ENCODE data around the gene KCNK4.
"Not testable (repeated sequence)": the region's sequence is repeated elsewhere in the genome, so short reads cannot be mapped to it uniquely, and the experiment has no call there.

The KCNK4 gene

DNA sequence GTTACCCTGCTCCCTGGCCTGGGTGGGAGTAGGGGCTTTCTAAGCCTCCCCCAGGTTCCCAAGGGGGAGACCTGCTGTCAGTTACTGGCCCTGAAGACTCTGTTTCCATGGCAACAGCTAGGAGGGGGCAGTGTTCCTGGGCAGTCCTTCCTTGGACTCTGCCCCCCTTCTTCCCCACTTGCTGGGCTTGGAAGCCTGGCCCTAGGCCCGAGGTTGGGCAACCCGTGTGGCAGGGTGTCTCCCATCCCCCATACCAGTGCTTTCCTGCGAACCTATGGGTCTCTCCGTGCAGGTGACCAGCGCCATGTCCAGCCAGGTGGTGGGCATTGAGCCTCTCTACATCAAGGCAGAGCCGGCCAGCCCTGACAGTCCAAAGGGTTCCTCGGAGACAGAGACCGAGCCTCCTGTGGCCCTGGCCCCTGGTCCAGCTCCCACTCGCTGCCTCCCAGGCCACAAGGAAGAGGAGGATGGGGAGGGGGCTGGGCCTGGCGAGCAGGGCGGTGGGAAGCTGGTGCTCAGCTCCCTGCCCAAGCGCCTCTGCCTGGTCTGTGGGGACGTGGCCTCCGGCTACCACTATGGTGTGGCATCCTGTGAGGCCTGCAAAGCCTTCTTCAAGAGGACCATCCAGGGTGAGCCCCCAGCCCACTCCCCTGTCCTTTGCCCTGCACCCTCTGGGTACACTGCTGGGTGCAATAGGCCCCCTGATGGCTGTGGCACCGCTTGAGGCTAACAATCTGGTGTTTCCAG, 15.9 kb downstream of the KCNK4 start:
- DNase-seq (ENCODE audit: low read depth in 2 of 2), result no peak

DNA sequence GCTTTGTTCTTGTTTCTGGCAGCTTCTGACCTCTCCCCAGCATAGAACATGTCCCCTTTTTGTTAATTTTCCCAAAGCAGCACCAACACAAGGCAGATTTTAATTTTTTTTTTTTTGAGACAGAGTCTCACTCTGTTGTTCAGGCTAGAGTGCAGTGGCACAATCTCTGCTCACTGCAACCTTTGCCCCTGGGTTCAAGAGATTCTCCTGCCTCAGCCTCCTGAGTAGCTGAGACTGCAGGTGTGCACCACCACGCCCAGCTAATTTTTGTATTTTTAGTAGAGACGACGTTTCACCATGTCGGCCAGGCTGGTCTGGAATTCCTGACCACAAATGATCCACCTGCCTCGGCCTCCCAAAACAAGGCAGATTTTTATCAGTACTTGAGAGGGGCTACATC, 16.7 kb downstream of the KCNK4 start:
- not testable (repeated sequence) for DNase-seq (ENCODE audit: low read depth in 2 of 2)

DNA sequence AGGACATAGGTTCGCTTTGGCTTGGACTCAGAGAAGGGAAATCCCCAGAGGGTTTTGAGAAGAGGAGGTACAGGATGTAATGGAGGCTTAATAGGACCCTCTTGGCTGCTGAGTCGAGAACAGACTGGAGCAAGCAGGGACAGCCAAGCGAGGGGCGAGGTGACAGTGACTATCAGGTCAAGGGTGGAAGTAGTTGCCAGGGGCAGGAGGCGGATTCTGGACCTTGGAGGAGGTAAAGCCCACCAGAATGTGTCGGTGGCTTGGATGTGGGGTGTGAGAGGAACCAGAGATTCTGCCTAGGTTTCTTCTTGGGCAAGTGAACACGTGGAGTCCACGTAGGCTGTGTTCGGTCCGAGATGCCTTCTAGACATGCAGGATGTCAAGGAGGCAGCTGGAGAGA, 21.8 kb downstream of the KCNK4 start:
- no peak for DNase-seq (ENCODE audit: low read depth in 2 of 2)

DNA sequence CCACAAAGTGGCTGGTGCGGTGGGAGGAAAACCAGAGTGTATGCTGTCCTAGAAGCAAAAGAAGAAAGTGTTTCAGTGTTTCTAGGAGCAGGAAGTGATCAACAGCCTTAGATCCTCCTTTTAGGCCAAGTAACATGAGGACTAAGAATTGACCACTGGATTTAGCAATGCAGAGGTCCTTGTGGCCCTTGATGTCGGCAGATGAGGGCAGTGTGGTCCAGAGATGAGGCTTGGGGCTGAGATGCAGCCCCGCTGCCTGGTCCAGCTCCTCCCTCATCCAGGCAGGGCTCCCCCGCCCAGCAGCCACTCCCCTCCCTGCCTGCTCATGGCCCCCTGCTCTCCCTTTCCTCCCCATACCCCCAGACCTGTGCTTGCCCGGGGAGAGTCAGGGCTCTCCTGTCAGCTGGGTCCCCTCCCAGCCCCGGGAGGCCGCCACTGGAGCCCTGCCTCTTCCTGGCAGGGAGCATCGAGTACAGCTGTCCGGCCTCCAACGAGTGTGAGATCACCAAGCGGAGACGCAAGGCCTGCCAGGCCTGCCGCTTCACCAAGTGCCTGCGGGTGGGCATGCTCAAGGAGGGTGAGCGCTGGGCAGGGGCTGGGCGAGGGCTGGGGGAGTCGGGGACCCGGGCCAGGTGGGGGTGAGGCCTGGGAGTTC, 22.5 kb downstream of the KCNK4 start:
- no peak for DNase-seq (ENCODE audit: low read depth in 2 of 2)

DNA sequence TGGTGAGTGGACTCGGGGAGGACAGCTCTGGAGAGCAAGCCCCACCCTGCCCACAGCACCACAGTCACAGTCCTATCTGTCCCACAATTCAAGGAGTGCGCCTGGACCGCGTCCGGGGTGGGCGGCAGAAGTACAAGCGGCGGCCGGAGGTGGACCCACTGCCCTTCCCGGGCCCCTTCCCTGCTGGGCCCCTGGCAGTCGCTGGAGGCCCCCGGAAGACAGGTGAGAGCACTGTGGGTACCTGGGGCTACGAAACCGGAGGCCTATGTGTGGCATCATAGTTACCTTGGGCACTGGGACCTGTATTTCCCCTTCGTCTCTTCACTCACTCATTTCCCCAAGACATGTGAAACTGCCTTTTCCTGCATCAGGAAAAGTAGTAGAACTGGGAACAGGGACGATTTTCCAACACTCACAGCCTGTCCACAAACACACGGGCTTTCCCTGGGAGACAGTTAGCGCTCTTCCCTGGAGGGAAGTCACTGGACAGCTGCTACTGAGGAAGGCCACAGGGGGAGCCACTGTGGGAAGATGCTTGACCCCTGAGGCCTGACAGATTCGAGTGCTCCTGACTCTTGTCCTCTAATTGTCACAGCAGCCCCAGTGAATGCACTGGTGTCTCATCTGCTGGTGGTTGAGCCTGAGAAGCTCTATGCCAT, 23.2 kb downstream of the KCNK4 start:
- DNase-seq (ENCODE audit: low read depth in 2 of 2), result no peak

DNA sequence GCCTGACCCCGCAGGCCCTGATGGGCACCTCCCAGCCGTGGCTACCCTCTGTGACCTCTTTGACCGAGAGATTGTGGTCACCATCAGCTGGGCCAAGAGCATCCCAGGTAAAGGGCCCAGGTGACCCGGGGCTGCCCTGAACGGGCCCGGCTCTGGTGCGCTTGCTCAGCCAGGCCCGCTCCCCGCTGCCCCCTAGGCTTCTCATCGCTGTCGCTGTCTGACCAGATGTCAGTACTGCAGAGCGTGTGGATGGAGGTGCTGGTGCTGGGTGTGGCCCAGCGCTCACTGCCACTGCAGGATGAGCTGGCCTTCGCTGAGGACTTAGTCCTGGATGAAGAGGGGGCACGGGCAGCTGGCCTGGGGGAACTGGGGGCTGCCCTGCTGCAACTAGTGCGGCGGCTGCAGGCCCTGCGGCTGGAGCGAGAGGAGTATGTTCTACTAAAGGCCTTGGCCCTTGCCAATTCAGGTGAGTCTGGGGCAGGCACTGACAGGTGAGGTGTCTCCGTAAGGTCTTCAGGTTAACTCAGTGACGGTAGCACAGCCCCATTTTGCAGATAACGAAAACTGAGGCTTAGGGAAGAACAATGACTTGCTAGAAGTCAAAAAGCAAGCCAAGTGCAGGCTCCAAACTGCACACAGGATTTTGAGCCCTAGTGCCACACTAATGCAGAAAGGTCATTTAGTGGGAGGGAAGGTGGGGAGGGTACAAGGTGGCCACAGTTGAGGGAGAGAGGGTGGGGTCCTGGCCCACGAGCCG, 23.9 kb downstream of the KCNK4 start:
- DNase-seq (ENCODE audit: low read depth in 2 of 2), result no peak

DNA sequence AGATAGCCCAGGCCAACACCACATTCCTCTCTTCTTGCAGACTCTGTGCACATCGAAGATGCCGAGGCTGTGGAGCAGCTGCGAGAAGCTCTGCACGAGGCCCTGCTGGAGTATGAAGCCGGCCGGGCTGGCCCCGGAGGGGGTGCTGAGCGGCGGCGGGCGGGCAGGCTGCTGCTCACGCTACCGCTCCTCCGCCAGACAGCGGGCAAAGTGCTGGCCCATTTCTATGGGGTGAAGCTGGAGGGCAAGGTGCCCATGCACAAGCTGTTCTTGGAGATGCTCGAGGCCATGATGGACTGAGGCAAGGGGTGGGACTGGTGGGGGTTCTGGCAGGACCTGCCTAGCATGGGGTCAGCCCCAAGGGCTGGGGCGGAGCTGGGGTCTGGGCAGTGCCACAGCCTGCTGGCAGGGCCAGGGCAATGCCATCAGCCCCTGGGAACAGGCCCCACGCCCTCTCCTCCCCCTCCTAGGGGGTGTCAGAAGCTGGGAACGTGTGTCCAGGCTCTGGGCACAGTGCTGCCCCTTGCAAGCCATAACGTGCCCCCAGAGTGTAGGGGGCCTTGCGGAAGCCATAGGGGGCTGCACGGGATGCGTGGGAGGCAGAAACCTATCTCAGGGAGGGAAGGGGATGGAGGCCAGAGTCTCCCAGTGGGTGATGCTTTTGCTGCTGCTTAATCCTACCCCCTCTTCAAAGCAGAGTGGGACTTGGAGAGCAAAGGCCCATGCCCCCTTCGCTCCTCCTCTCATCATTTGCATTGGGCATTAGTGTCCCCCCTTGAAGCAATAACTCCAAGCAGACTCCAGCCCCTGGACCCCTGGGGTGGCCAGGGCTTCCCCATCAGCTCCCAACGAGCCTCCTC, 24.8 kb downstream of the KCNK4 start:
- DNase-seq (ENCODE audit: low read depth in 2 of 2), result not testable (repeated sequence)

DNA sequence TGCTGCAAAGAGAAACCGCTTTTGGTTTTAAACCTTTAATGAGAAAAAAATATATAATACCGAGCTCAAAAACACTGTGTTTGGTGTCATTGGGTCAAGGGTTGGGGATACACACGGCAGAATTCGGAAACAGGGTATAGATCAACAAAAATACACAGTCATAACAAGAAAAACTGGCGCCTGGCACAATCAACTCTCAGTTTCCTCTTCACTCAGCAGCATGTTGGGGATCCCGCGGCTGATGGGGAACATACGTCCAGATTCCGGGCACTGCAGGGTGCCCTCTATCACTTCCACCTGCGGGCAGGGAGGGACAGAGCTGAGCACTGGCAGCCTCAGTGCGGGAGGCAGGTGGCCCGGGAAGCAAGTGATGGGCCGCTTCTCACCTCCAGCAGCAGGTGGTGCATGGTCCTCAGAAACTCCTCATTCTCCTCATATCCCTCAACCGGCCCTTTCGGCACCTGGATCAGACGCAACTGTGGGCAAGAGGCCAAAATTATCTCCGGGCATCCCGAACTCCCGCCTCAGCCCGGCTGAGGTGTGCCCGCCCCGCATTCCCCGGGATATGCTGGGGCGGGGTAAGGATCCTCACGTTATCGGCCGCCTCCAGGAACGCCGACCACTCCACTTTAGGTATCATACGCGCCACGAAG, 25.7 kb downstream of the KCNK4 start:
- DNase-seq (ENCODE audit: low read depth in 2 of 2), result no peak

DNA sequence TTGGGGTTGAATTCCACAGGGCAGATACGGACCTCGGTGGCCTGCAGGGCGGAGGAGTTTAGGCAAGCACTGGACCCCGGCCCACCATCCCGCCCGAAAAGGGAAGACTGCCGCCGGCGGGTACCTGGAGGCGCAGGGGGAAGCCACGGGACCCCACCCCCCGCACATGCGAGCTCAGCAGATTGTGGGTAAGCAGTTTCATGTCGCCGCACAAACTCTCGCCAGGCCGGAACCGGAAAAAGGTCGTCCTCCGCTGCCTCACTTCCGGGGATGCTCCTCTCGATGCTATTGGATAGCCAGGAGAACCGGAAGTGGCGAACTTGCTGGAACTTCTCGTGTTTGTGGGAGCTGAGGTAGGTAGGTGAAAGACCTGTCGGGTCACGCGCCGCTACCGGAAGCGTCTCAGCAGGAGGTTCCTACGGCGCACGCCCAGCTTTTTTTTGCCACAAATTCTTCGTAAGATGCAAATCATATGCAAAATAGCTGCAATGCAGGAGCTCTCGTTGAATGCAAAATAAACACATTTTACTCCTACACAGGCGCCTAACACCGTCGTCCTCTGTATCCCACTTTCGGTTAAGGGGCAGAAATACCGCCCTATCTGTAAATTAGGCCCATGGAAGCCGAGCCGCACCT, 26.3 kb downstream of the KCNK4 start, which contains the start of gene TRMT112:
Gene TRMT112 (minus strand): TSS at position 235 of the 636 bp plus-strand sequence. CDS start 33 bp downstream, at position 202.
- DNase-seq (ENCODE audit: low read depth in 2 of 2), result peak; percentile 86 to 89

DNA sequence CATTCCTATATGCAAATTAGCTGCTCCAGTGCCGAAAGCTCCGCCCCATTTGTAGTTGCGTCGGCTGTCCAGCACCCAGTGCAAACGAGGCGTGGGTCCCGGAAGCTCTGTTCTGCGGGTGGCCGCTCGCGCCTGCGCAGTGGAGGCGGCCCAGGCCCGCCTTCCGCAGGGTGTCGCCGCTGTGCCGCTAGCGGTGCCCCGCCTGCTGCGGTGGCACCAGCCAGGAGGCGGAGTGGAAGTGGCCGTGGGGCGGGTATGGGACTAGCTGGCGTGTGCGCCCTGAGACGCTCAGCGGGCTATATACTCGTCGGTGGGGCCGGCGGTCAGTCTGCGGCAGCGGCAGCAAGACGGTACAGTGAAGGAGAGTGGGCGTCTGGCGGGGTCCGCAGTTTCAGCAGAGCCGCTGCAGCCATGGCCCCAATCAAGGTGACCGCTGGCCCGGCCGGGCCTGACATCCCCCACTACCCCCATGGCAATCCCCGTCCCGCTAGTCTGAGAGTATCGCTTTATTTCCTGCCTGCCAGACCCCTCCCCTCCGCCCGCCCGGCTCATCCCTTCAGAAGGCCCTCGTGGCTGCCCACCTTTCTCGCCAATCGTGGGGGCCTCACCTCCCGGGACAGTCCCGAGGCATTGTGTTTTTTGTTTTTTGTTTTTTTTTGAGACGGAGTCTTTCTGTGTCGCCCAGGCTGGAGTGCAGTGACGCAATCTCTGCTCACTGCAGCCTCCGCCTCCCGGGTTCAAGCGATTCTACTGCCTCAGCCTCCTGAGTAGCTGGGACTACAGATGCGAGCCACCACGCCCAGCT, 27.1 kb downstream of the KCNK4 start, which contains the start of gene PRDX5:
Gene PRDX5 (plus strand): TSS at position 161 of the 805 bp plus-strand sequence. CDS start 95 bp downstream, at position 256.
- peak; percentile 87 to 88 for DNase-seq (ENCODE audit: low read depth in 2 of 2)

DNA sequence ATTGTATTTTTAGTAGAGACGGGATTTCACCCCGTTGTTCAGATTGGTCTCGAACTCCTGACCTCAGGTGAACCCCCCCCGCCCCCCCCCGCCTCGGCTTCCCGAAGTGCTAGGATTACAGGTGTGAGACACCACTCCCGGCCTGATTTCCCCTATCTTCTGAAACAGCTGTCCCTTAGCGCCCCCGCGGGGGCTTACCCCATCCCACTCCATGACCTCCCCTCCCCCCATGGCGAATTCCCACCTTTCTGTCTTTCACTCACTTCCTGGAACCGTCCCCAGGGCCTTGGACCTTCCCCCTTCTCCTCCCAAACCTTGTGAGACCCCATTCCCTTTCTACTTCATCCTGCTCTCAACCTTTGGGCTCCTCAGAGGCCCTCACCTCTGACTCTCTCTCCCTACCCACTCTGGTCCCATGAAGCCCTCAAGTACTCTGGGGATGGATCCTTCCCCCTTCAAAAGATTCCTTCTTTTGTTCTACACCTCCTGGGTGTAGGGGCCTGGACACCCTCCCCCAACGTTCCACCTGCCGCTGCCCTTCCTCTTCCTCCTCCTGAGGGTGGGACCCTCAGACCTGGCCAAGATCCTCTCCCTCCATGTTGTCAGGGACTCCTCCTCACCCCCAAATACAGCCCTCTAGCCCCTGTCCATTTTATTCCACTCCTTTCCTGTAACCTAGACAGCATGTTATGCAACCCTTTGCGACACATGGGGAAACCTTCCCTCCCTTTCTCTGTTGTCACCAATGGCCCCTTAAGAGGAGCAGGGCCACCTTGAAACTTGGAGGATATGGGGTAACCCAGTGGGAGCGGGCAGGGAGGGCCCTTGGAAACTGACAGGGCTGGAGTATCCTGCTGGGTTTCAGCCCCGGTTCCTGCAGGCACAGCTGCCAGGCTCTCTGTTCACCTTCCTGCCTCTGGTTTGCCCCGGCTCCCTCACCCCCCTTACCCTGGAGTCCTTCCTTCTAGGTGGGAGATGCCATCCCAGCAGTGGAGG, 28.0 kb downstream of the KCNK4 start:
- no peak for DNase-seq (ENCODE audit: low read depth in 2 of 2)

DNA sequence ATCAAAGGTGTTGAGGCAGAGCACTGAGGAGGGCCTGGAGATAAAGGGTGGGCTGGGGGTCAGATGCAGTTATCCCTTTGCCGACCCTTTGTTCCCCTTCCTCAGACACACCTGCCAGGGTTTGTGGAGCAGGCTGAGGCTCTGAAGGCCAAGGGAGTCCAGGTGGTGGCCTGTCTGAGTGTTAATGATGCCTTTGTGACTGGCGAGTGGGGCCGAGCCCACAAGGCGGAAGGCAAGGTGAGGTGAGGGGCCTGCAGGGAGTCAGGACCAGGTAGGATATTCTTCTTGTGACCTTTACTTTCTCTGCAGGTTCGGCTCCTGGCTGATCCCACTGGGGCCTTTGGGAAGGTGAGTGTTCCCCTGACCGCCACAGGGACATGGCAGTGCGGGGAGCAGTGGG, 29.5 kb downstream of the KCNK4 start:
- no peak for DNase-seq (ENCODE audit: low read depth in 2 of 2)

DNA sequence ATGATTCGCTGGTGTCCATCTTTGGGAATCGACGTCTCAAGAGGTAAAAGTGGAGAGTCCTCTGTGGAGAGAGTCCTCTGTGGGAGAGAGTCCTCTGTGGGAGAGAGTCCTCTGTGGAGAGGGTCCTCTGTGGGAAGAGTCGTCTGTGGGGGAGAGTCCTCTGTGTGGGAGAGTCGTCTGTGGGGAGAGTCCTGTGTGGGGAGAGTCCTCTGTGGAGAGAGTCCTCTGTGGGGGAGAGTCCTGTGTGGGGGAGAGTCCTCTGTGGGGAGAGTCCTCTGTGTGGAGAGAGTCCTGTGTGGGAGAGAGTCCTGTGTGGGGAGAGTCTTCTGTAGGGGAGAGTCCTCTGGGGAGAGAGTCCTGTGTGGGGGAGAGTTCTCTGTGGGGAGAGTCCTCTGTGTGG, 29.9 kb downstream of the KCNK4 start:
- no peak for DNase-seq (ENCODE audit: low read depth in 2 of 2)

DNA sequence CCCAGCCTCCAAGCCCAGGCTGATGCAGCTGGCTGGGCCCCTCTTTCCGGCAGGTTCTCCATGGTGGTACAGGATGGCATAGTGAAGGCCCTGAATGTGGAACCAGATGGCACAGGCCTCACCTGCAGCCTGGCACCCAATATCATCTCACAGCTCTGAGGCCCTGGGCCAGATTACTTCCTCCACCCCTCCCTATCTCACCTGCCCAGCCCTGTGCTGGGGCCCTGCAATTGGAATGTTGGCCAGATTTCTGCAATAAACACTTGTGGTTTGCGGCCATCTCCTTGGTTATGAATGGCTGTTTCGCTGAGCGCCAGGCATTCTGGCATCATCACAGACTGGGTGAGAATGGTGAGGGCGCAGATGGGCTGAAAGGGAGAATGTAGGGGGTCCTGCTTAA, 30.4 kb downstream of the KCNK4 start:
- DNase-seq (ENCODE audit: low read depth in 2 of 2), result no peak

DNA sequence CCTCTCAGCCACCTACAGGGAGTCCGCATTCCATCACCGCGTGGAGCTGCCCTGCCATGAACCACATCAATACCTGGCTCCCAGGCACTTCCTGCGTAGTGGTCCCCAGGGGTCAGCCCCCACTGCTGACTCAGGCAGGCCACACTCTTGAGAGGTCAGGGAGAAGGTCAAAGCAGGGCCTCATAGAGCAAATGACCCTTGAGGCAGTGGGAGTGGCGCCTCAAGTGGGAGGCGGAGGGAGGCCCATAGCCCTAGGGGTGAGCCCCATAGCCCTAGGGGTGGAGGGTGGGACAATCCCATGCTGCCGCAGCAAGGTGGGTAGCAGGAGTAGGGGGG, 31.8 kb downstream of the KCNK4 start:
- no peak for DNase-seq (ENCODE audit: low read depth in 2 of 2)

DNA sequence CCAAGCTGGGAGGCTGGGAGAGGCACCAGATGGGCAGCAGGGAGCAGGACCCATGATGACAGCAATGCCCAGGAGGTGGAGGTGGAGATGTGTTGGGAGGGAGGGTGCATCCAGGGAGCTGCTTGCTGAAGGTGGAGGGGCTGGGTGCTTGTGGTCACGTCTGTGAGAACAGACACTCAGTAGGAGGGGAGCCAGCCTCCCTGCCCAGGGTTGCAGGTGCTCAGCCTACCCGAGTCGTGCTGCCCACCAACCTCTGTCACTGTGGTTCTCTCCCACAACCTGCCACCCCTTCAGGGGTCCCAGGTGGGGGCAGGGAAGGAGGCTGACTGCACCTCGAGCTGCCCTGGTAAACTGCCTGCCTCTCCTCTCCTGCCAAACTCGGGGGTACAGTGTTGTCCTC, 32.3 kb downstream of the KCNK4 start:
- no peak for DNase-seq (ENCODE audit: low read depth in 2 of 2)

DNA sequence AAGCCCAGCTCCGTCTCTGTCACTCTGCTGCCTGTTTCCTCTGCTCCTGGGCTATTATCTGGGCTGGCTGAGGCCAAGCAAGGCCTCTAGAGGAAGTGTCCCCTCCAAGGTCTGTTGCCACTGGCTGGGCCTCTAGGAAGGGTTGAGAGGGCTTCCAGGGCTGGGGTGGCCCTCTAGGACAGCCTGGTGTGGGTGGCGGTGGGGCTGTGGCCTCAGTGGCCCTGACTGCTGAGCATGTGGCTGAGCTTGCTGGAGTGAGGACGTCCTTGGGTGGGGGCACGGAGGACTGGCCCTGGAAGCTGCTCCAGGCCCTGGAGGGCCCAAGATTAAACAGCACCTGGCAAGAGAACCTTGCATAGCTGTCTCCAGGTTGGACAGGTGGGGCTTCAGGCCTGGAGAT, 32.9 kb downstream of the KCNK4 start:
- DNase-seq (ENCODE audit: low read depth in 2 of 2), result not testable (repeated sequence)

Data from stimulated activated CD8-positive, alpha-beta memory T cell treated with anti-CD3 and anti-CD28 coated beads, Interleukin-2, amount 100 ng/mL, for 1 hour (primary cell).